Mesenteric fat pad (tissue), 1 donor: ENCODE results near the gene PIGH. TPM values are rescaled to one million over a fixed set of nuclear protein-coding genes. Genes with fewer than 3 reads are reported as not detected.
"Not testable (repeated sequence)": the region's sequence is repeated elsewhere in the genome, so short reads cannot be mapped to it uniquely, and the experiment has no call there.

ENCODE experiments used
- DNase-seq: peaks from one replicate; pipeline ENCODE4 v3.0.0-alpha.2; 2020; ENCODE audit warnings: low spot score
- long read RNA-seq: library from polyadenylated mRNA; unstranded; transcript quantifications from one replicate; pipeline ENCODE4 v2.0.0, GENCODE V29; 2020
- total RNA-seq: library from RNA; stranded (reverse); fragmentation: NEBNext Ultra II Directional; extraction: Animal tissue kit (Norgen Biotek cat#: 25700); gene quantifications from one replicate; pipeline ENCODE4 v1.2.1, GENCODE V29; 2021
- donor health status: DM: yes; HTN: yes; CAD: no.

Gene PIGH
- 16.9 TPM for total RNA-seq
- long read RNA-seq, transcript PIGH-201 (4 exons, 1,420 nt): major isoform, 50 of 60 reads
- long read RNA-seq, partial matches to known transcripts: 0 of 60 reads
- long read RNA-seq, other reads (novel, unspliced or antisense): 7 of 60 reads

GRCh38 chr14:67599698-67600561, at the start of gene PIGH:
Gene PIGH, minus strand, starts transcription at chr14:67600268. Its CDS starts 65 bp downstream, at chr14:67600203.
- DNase-seq: peak; percentile 97

- DNase-seq: no peak
Measured at GRCh38 chr14:67646131-67646530, 46.1 kb upstream of the PIGH start.

GRCh38 chr14:67645414-67645813, 45.3 kb upstream of the PIGH start:
- DNase-seq: no peak

- DNase-seq: no peak
Measured at GRCh38 chr14:67644428-67644827, 44.4 kb upstream of the PIGH start.

- no peak for DNase-seq
Measured at GRCh38 chr14:67643713-67644112, 43.6 kb upstream of the PIGH start.

- DNase-seq: no peak
Measured at GRCh38 chr14:67641902-67642749, 42.1 kb upstream of the PIGH start.

GRCh38 chr14:67641480-67641879, 41.4 kb upstream of the PIGH start:
- DNase-seq: no peak

GRCh38 chr14:67638642-67639041, 38.6 kb upstream of the PIGH start:
- DNase-seq: no peak

GRCh38 chr14:67636361-67636919, 36.4 kb upstream of the PIGH start:
- DNase-seq: no peak

- no peak for DNase-seq
Measured at GRCh38 chr14:67633451-67634147, 33.5 kb upstream of the PIGH start.

- DNase-seq: no peak
Measured at GRCh38 chr14:67630938-67631337, 30.9 kb upstream of the PIGH start.

GRCh38 chr14:67630186-67630585, 30.1 kb upstream of the PIGH start:
- no peak for DNase-seq

GRCh38 chr14:67627519-67627918, 27.5 kb upstream of the PIGH start:
- no peak for DNase-seq

- not testable (repeated sequence) for DNase-seq
Measured at GRCh38 chr14:67626131-67626530, 26.1 kb upstream of the PIGH start.

- no peak for DNase-seq
Measured at GRCh38 chr14:67623114-67623513, 23.0 kb upstream of the PIGH start.

- DNase-seq: no peak
Measured at GRCh38 chr14:67622675-67623074, 22.6 kb upstream of the PIGH start.

GRCh38 chr14:67620217-67620785, 20.2 kb upstream of the PIGH start:
- DNase-seq: no peak

GRCh38 chr14:67619446-67620216, 19.6 kb upstream of the PIGH start, which contains the start of gene ARG2:
Gene ARG2, plus strand, starts transcription at chr14:67619920. Its CDS starts 58 bp downstream, at chr14:67619978.
- peak; percentile 99 for DNase-seq

GRCh38 chr14:67618617-67619063, 18.6 kb upstream of the PIGH start:
- DNase-seq: no peak

GRCh38 chr14:67610491-67610890, 10.4 kb upstream of the PIGH start:
- no peak for DNase-seq
